Keratinocyte (primary cell): Measurements from ENCODE around the gene MAT1A.

Experiments used
- EZH2 ChIP-seq: IDR thresholded peaks from one replicate; pipeline ENCODE4 v1.6.1; 2012; ENCODE audit warnings: inconsistent platforms, mild to moderate bottlenecking, low read length, moderate library complexity
- TF ChIP-seq, protein P1 (sequence below), 3 experiments: IDR thresholded peaks in 1 of 3; conservative IDR thresholded peaks in 1 of 3; optimal IDR thresholded peaks in 1 of 3; 2 replicates in 2 of 3; 3 replicates in 1 of 3; pipeline versions ENCODE3 to v1.5.1; 2011; ENCODE audit warnings: low read length in 3 of 3, mild to moderate bottlenecking in 3 of 3, moderate library complexity in 2 of 3, control low read depth in 1 of 3, inconsistent platforms in 1 of 3; ENCODE audit not compliant: insufficient read depth in 2 of 3; ENCODE audit errors: extremely low read depth in 1 of 3

DNA sequence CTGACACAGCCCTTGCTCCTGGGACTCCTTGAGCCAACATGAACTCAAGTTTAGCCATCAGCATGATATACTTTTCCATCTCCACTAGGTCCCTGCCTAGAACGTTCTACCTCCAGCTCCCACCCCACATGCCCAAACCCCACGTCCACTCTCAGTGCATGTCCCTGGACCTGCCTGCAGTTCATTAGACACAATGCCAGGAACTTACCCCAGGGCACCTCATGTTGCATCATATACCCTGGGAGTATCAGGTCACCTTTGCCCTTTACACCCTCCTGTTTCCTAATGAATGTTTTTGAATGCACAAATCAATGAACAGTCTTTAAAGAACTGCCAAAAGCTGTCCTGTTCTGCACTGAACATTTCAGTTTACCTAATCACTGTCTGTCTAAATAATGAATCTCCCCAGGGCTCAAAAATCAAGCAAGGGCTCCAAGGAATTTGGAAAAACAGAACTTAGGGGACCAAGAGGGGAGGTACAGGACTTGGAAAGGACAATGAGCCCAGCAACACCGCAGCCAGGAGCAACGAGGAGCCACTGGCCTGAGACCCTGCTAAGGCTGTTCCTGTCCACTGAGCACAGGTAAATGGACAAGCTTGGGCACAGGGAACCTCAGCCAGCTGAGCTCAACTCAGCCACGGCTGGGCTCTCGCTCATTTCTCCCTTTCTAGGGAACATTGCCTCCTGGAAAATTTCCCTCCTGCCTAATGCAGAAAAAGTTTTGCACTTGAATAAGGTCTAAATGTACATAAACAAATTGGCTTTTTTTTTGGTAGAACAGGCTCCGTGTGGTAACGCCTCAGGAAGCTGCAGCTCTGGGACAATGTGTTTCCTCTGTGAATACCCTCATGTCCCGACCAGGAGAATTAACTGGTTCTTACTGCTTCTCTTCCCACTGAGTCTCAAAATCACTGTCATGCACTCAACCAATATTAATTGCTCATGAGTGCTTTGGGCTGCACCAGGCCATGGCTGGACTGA is 7.4 kb downstream of the MAT1A start:
- TF ChIP-seq, protein P1, sequence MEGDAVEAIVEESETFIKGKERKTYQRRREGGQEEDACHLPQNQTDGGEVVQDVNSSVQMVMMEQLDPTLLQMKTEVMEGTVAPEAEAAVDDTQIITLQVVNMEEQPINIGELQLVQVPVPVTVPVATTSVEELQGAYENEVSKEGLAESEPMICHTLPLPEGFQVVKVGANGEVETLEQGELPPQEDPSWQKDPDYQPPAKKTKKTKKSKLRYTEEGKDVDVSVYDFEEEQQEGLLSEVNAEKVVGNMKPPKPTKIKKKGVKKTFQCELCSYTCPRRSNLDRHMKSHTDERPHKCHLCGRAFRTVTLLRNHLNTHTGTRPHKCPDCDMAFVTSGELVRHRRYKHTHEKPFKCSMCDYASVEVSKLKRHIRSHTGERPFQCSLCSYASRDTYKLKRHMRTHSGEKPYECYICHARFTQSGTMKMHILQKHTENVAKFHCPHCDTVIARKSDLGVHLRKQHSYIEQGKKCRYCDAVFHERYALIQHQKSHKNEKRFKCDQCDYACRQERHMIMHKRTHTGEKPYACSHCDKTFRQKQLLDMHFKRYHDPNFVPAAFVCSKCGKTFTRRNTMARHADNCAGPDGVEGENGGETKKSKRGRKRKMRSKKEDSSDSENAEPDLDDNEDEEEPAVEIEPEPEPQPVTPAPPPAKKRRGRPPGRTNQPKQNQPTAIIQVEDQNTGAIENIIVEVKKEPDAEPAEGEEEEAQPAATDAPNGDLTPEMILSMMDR (optimal IDR thresholded peaks at IDR 0.05 in 1 of 3, IDR thresholded peaks at IDR 0.05 in 1 of 3, conservative IDR thresholded peaks at IDR 0.05 in 1 of 3; ENCODE audit: extremely low read depth in 1 of 3, insufficient read depth in 2 of 3, low read length in 3 of 3) = no peak
- no peak for TF ChIP-seq EZH2
